Prostate gland (tissue), 2 donors: Measurements from ENCODE around the gene CPNE4. TPM values are rescaled to one million over a fixed set of nuclear protein-coding genes. Genes with fewer than 3 reads are reported as not detected.

ENCODE experiments used
- DNase-seq: peaks from one replicate; pipeline ENCODE4 v3.0.0-alpha.2; 2019; ENCODE audit warnings: low spot score
- H3K27ac ChIP-seq, 2 donors: fragments of 200-600 bp; sonication (generic); 2 replicates each; pipeline ENCODE4 v1.5.1; 2017 to 2019
- H3K27me3 ChIP-seq: fragments of 200-600 bp; sonication (generic); replicated peaks from 2 replicates; pipeline ENCODE4 v1.5.1; 2019; ENCODE audit not compliant: insufficient read depth
- H3K36me3 ChIP-seq, 2 donors: fragments of 200-600 bp; sonication (generic); 1 replicate in 1 of 2; 2 replicates in 1 of 2; pipeline versions ENCODE4 v1.5.1 to v1.8.1; 2017 to 2019
- H3K4me1 ChIP-seq: fragments of 200-600 bp; sonication (generic); replicated peaks from 2 replicates; pipeline ENCODE4 v1.5.1; 2019
- H3K4me3 ChIP-seq, 2 donors: fragments of 200-600 bp; sonication (generic); 2 replicates each; pipeline ENCODE4 v1.5.1; 2017 to 2019
- H3K9me3 ChIP-seq: fragments of 200-600 bp; sonication (generic); 2 replicates; pipeline ENCODE4 v1.5.1; 2017
- POLR2A ChIP-seq: fragments of 450-650 bp; IDR thresholded peaks from one replicate; pipeline ENCODE4 v1.6.1; 2016; ENCODE audit warnings: antibody characterized with exemption, mild to moderate bottlenecking
- POLR2AphosphoS5 ChIP-seq: sonication (generic); formaldehyde crosslinking; IDR thresholded peaks from one replicate; pipeline ENCODE4 v1.6.1; 2017; ENCODE audit warnings: antibody characterized with exemption
- WGBS: methylation state at CpG from one replicate; pipeline ENCODE4 v1.1.5; 2018; 5-methylcytosine and 5-hydroxymethylcytosine counted together
- intact Hi-C: fragments of 100-400 bp; cut with DNase I; formaldehyde crosslinking; loops from one replicate; pipeline ENCODE4 v1.14.2; 2022
- total RNA-seq, 2 donors: library from RNA; depleted of rRNA; stranded (reverse); fragments of >200 nt; gene quantifications; one replicate each; pipeline ENCODE4 v1.1.0, GENCODE V29; 2016
- TF ChIP-seq, protein P1 (sequence below), 4 experiments: fragments of 200-600 bp in 2 of 4; fragments of 450-650 bp in 2 of 4; sonication (generic) in 2 of 4; IDR thresholded peaks; 1 replicate in 3 of 4; 2 replicates in 1 of 4; pipeline ENCODE4 v1.5.1; 2016 to 2019; ENCODE audit warnings: antibody characterized with exemption in 4 of 4, mild to moderate bottlenecking in 2 of 4, moderate library complexity in 2 of 4

CPNE4 gene
- total RNA-seq, 2 donors from 2014 or later, result 39.9 to 68.2 TPM

DNA sequence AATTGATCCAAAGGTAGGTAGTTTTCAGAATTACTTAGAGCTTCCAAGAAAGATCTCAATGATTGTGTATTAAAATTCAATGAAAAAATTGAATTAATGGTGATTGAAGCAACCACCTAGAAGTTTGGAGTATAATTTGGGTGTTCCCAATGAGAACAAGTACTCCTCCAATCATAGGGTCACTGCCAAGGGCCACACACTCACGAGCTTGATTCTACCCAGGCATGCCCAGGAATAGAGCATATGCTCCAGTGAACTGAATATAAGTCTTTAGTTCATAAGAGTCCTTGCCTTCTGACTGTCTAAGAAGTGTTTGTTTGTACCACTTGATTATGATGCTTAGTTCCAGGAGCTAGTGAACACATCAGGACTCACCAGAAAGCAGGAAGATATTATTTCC lies 133.9 kb downstream of the CPNE4 start:
- Histone ChIP-seq H3K27ac (no peak overlapping the region), H3K36me3 (no peaks in the 10 kb centered on the region), H3K9me3 (no peaks in the 10 kb centered on the region), H3K4me1 (no peaks in the 10 kb centered on the region), H3K4me3 (no peak overlapping the region), H3K27me3 (no peaks in the 10 kb centered on the region)
- WGBS, result 90% methylated on average over 1 of the region's 1 CpG
- TF ChIP-seq POLR2AphosphoS5 (no peak), POLR2A (no peak)
- TF ChIP-seq, protein P1, sequence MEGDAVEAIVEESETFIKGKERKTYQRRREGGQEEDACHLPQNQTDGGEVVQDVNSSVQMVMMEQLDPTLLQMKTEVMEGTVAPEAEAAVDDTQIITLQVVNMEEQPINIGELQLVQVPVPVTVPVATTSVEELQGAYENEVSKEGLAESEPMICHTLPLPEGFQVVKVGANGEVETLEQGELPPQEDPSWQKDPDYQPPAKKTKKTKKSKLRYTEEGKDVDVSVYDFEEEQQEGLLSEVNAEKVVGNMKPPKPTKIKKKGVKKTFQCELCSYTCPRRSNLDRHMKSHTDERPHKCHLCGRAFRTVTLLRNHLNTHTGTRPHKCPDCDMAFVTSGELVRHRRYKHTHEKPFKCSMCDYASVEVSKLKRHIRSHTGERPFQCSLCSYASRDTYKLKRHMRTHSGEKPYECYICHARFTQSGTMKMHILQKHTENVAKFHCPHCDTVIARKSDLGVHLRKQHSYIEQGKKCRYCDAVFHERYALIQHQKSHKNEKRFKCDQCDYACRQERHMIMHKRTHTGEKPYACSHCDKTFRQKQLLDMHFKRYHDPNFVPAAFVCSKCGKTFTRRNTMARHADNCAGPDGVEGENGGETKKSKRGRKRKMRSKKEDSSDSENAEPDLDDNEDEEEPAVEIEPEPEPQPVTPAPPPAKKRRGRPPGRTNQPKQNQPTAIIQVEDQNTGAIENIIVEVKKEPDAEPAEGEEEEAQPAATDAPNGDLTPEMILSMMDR (IDR thresholded peaks at IDR 0.05), result no peak
- intact Hi-C loops, result no loop called here
- no peak for DNase-seq

DNA sequence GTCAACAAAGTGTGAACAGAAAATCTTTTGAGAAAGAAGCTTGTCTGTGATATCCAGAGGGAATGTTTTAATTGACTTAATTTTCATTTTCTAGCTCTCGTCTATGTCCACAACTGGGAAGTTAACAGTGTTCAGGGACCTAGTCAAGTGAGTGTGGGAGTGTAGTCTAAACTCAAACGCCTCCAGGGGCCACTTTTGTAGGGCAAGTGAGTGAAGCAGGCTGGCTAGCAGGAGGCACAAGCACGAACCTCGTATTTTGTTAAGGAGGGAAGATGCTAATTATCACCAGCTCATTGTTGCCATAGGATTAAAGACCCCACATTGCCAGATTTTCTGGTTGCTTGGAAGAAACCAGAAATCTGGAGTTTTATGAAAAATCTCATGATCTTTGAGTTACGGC lies 135.8 kb downstream of the CPNE4 start:
- no peak overlapping the region for H3K4me3 ChIP-seq
- TF ChIP-seq POLR2A (no peak), POLR2AphosphoS5 (no peak)
- TF ChIP-seq, protein P1 (IDR thresholded peaks at IDR 0.05), result no peak
- WGBS, result 52% methylated on average over 5 of the region's 5 CpGs
- no peaks in the 10 kb centered on the region for H3K9me3 ChIP-seq
- no peaks in the 10 kb centered on the region for H3K27me3 ChIP-seq
- no peak overlapping the region for H3K27ac ChIP-seq
- no peaks in the 10 kb centered on the region for H3K4me1 ChIP-seq
- intact Hi-C loops, result no loop called here
- DNase-seq, result no peak
- H3K36me3 ChIP-seq, result no peaks in the 10 kb centered on the region

DNA sequence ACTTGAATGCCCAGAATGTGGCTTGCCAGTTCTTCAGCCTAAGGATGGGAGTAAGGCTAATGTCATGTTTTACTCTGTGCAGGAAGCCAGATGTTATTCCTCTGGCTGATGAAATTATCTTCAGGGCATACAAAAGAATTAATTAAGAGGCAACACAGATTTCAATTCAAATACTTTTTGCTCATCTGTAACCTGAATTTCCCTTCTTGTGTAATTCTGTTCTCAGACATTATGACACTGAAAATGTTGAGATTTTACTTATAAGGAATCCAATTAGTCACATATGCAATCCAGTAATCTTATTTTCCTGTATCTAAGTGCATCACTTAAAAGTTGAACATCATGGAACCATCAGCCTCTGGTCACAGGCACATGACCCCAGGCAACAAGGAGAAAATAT lies 136.5 kb downstream of the CPNE4 start:
- no peak overlapping the region for H3K4me3 ChIP-seq
- H3K9me3 ChIP-seq, result no peaks in the 10 kb centered on the region
- DNase-seq, result no peak
- H3K27me3 ChIP-seq, result no peaks in the 10 kb centered on the region
- no peak overlapping the region for H3K27ac ChIP-seq
- no peaks in the 10 kb centered on the region for H3K4me1 ChIP-seq
- H3K36me3 ChIP-seq, result no peaks in the 10 kb centered on the region
- intact Hi-C loops, result no loop called here
- TF ChIP-seq, protein P1 (IDR thresholded peaks at IDR 0.05), result no peak
- TF ChIP-seq POLR2A (no peak), POLR2AphosphoS5 (no peak)

DNA sequence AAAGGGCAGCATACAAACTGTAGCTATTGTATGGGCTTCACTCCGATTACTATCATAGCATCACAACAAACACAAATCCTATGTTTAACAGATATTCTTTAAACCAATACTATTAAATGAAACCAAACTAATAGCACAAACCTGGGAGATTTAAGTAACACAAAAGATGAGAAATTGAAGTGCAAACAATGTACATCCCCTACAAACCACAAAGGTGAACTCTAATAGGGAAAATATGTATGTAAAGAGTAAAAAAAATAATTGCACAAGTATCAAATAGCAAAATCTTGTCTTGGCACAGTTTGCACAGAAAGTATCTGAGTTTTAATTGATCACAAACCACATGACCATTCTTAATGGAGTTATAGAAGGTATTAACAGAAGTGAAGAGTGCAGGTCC lies 138.5 kb downstream of the CPNE4 start:
- no peak for DNase-seq
- intact Hi-C loops, result no loop called here
- Histone ChIP-seq H3K4me1 (no peaks in the 10 kb centered on the region), H3K4me3 (no peak overlapping the region), H3K9me3 (no peaks in the 10 kb centered on the region), H3K36me3 (no peaks in the 10 kb centered on the region), H3K27me3 (no peaks in the 10 kb centered on the region), H3K27ac (no peak overlapping the region)
- TF ChIP-seq, protein P1 (IDR thresholded peaks at IDR 0.05), result no peak
- TF ChIP-seq POLR2AphosphoS5 (no peak), POLR2A (no peak)
- WGBS, result 82% methylated on average over 1 of the region's 1 CpG

DNA sequence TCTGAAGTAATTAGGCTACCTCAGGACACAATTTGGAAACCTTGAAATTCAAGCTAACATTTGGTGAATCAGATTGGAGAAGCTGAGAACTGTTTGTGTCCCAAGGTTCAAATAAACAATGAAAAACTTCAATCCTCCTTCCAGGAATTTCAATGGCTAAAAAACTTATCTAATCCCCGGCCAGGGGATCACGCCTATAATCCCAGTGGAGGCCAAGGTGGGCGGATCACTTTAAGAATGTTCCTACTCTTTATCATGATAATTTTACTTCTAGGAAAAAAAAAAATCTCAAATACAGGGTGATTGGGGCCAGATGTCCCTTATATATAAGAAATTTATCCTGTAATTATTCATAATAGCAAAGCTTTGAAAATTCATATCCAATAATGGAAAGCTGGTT lies 139.0 kb downstream of the CPNE4 start:
- intact Hi-C loops, result no loop called here
- TF ChIP-seq, protein P1 (IDR thresholded peaks at IDR 0.05), result no peak
- TF ChIP-seq POLR2AphosphoS5 (no peak), POLR2A (no peak)
- Histone ChIP-seq H3K4me3 (no peak overlapping the region), H3K36me3 (no peaks in the 10 kb centered on the region), H3K9me3 (no peaks in the 10 kb centered on the region), H3K27ac (no peak overlapping the region), H3K27me3 (no peaks in the 10 kb centered on the region), H3K4me1 (no peaks in the 10 kb centered on the region)
- no peak for DNase-seq
- 73% methylated on average over 3 of the region's 3 CpGs for WGBS
